Panc1 (cell line): ENCODE measurements around the gene KAT2A. TPM values are rescaled to one million over a fixed set of nuclear protein-coding genes. Genes with fewer than 3 reads are reported as not detected.

Experiments
- ATAC-seq: fragments of 200-7000 bp; cut with Tn5 transposase; 2 replicates; pipeline ENCODE4 v1.9.1; 2020; ENCODE audit warnings: mild to moderate bottlenecking, moderate library complexity
- BruUV-seq: library from RNA; stranded (reverse); fragments of 400-500 nt; replicated peaks from 2 replicates; lab custom pipeline; 2021; lab: Mats Ljungman, UMichigan
- CTCF ChIA-PET: fragments of 300-600 bp; sonication (Branson Sonifier 250); formaldehyde crosslinking; loops from one replicate; lab custom pipeline; 2022; ENCODE audit warnings: antibody characterized with exemption; lab: Charles Lee
- POLR2A ChIA-PET: fragments of 300-600 bp; sonication (Branson Sonifier 250); formaldehyde crosslinking; loops from one replicate; lab custom pipeline; 2022; ENCODE audit warnings: antibody characterized with exemption; lab: Charles Lee
- DNase-seq: peaks from one replicate; pipeline ENCODE4 v3.0.0-alpha.2; 2010; ENCODE audit warnings: low read depth, low spot score
- H3K27ac ChIP-seq: 2 replicates; pipeline ENCODE4 v1.5.1; 2011; ENCODE audit warnings: mild to moderate bottlenecking, low read length, inconsistent platforms
- H3K27me3 ChIP-seq: fragments of 200-500 bp; sonication (Bioruptor generic); 2 replicates; pipeline ENCODE4 v1.6.0; 2014; ENCODE audit warnings: low read length, inconsistent platforms; ENCODE audit not compliant: control insufficient read depth, insufficient read depth
- H3K36me3 ChIP-seq: fragments of 200-500 bp; sonication (Bioruptor generic); 2 replicates; pipeline ENCODE4 v1.5.1; 2014; ENCODE audit warnings: inconsistent platforms, mild to moderate bottlenecking, low read length, moderate library complexity; ENCODE audit not compliant: control insufficient read depth, insufficient read depth
- H3K4me1 ChIP-seq: 2 replicates; pipeline ENCODE4 v1.5.1; 2011; ENCODE audit warnings: inconsistent platforms, mild to moderate bottlenecking, low read length, moderate library complexity; ENCODE audit not compliant: control insufficient read depth, insufficient read depth
- H3K4me3 ChIP-seq, 2 experiments: 2 replicates each; pipeline ENCODE4 v1.5.1; 2011 to 2012; ENCODE audit warnings: low read depth in 2 of 2, low read length in 2 of 2, mild to moderate bottlenecking in 2 of 2, inconsistent platforms in 1 of 2, moderate library complexity in 1 of 2
- H3K9me3 ChIP-seq: fragments of 200-500 bp; sonication (Bioruptor generic); 2 replicates; pipeline ENCODE4 v1.5.1; 2014; ENCODE audit warnings: low read depth, mild to moderate bottlenecking, inconsistent platforms, low read length, moderate library complexity; ENCODE audit not compliant: control insufficient read depth, insufficient read depth
- POLR2AphosphoS5 ChIP-seq: IDR thresholded peaks from 2 replicates; pipeline ENCODE4 v1.6.1; 2012; ENCODE audit warnings: mild to moderate bottlenecking, low read depth, low read length, moderate library complexity
- SIN3A ChIP-seq: IDR thresholded peaks from 2 replicates; pipeline ENCODE4 v1.6.1; 2012; ENCODE audit warnings: low read depth, mild to moderate bottlenecking, low read length, moderate library complexity, borderline replicate concordance; ENCODE audit not compliant: insufficient read depth
- TCF7L2 ChIP-seq: IDR thresholded peaks from 2 replicates; pipeline ENCODE4 v1.6.1; 2011; ENCODE audit warnings: mild to moderate bottlenecking, low read depth, low read length, inconsistent platforms
- in situ Hi-C: cut with HindIII; loops from 2 replicates; pipeline ENCODE4 v1.10.0; 2016; ENCODE audit warnings: low sequenced_read_pairs, low pct_unique_long_range_greater_than_20kb
- intact Hi-C: fragments of 100-400 bp; cut with micrococcal nuclease; formaldehyde crosslinking; loops from one replicate; pipeline ENCODE4 v1.10.0; 2022; ENCODE audit not compliant: unreplicated experiment
- total RNA-seq: library from RNA; stranded (reverse); gene quantifications from one replicate; pipeline ENCODE4 v1.2.1, GENCODE V29; 2021; ENCODE audit not compliant: unreplicated experiment
- TF ChIP-seq, protein P1 (sequence below), 2 experiments: IDR thresholded peaks; 2 replicates each; pipeline ENCODE4 v1.6.1; 2011 to 2012; ENCODE audit warnings: low read depth in 2 of 2, control low read depth in 1 of 2, low read length in 1 of 2, mild to moderate bottlenecking in 1 of 2, moderate library complexity in 1 of 2; ENCODE audit not compliant: insufficient read depth in 1 of 2
- TF ChIP-seq, protein P2 (sequence below): fragments of 450-650 bp; IDR thresholded peaks from 2 replicates; pipeline ENCODE4 v1.5.1; 2017; ENCODE audit warnings: mild to moderate bottlenecking

KAT2A gene
- total RNA-seq, 1 experiment from 2014 or later, result 67.0 TPM

DNA sequence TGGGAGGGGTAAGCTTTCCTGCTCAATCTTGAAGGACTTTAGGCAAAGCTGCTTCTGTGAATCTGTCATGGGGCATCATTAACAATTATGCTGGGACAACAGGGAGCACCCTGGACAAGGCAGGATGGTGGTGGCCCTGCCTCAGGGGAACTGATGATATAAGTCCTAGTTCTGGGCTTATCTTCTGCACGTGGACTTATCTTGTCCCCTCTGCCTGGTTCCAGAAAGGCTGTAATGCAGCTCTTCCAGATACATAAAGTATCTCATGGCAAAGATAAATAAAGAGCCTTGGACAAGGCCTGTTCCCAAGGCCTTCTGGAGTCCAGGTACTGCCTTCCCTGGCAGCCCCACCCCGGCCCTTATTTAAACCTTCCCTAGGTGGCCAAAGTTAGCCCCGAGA, 16.9 kb downstream of the KAT2A start:
- no peaks in the 10 kb centered on the region for H3K9me3 ChIP-seq
- in situ Hi-C loops, result no loop called here
- no peak overlapping the region for H3K4me3 ChIP-seq
- POLR2A ChIA-PET, result no interaction called here
- ATAC-seq (no peak), DNase-seq (no peak)
- H3K27ac ChIP-seq, result no peak overlapping the region
- no peaks in the 10 kb centered on the region for H3K4me1 ChIP-seq
- no peaks in the 10 kb centered on the region for H3K36me3 ChIP-seq
- H3K27me3 ChIP-seq, result no peaks in the 10 kb centered on the region
- BruUV-seq, result no TSS peak
- intact Hi-C loops, result loop anchor here (5.0 kb wide), 1 partner anchor 77 kb away; no protein-coding TSS in a partner anchor
- TF ChIP-seq TCF7L2, result no peak
- TF ChIP-seq SIN3A, result no peak
- CTCF ChIA-PET, result interaction anchor here (0.5 kb wide), 1 partner anchor 210 kb away, joined by 4 read pairs; no protein-coding TSS in a partner anchor

DNA sequence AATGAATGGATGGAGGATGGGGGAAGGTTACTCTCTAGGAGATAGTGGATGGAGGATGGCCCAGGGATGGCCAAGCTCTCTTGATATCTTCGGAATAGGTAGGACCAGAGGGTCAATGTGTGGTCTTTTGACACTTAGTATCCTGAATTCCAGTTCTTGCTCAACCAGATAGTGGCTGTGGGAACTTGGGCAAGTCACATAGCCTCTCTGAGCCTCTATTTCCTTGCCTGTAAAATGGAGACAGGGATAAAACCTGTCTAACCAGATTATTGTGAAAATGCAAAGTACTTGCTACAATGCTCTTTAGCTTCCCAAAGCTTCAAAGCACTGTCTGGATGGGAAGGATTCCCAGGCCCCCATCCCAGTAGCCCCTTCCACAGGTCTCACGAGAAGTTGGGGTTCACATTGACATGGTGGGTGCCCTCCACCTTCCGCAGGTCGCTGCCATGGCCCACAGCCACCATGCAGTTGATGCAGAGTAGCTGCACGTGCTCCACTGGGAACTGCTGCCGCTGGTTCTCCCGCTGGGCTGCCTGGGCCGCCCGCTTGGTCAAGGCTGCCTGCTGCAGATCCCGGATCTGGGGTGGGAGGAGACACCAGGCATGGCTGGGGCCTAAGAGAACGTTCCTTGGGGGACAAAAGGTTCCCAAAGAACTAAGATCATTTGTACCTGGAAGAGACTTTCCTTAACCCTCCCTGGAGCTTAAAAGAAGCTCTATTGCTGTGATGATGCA, 17.8 kb downstream of the KAT2A start:
- intact Hi-C loops (loop anchor here (5.0 kb wide), 1 partner anchor 76 kb away; no protein-coding TSS in a partner anchor), in situ Hi-C loops (no loop called here)
- TF ChIP-seq TCF7L2 (no peak), SIN3A (no peak), POLR2AphosphoS5 (no peak)
- TF ChIP-seq, protein P1, sequence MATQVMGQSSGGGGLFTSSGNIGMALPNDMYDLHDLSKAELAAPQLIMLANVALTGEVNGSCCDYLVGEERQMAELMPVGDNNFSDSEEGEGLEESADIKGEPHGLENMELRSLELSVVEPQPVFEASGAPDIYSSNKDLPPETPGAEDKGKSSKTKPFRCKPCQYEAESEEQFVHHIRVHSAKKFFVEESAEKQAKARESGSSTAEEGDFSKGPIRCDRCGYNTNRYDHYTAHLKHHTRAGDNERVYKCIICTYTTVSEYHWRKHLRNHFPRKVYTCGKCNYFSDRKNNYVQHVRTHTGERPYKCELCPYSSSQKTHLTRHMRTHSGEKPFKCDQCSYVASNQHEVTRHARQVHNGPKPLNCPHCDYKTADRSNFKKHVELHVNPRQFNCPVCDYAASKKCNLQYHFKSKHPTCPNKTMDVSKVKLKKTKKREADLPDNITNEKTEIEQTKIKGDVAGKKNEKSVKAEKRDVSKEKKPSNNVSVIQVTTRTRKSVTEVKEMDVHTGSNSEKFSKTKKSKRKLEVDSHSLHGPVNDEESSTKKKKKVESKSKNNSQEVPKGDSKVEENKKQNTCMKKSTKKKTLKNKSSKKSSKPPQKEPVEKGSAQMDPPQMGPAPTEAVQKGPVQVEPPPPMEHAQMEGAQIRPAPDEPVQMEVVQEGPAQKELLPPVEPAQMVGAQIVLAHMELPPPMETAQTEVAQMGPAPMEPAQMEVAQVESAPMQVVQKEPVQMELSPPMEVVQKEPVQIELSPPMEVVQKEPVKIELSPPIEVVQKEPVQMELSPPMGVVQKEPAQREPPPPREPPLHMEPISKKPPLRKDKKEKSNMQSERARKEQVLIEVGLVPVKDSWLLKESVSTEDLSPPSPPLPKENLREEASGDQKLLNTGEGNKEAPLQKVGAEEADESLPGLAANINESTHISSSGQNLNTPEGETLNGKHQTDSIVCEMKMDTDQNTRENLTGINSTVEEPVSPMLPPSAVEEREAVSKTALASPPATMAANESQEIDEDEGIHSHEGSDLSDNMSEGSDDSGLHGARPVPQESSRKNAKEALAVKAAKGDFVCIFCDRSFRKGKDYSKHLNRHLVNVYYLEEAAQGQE (IDR thresholded peaks at IDR 0.05; ENCODE audit: insufficient read depth in 1 of 2, low read depth in 2 of 2, low read length in 1 of 2), result no peak
- TF ChIP-seq, protein P2, sequence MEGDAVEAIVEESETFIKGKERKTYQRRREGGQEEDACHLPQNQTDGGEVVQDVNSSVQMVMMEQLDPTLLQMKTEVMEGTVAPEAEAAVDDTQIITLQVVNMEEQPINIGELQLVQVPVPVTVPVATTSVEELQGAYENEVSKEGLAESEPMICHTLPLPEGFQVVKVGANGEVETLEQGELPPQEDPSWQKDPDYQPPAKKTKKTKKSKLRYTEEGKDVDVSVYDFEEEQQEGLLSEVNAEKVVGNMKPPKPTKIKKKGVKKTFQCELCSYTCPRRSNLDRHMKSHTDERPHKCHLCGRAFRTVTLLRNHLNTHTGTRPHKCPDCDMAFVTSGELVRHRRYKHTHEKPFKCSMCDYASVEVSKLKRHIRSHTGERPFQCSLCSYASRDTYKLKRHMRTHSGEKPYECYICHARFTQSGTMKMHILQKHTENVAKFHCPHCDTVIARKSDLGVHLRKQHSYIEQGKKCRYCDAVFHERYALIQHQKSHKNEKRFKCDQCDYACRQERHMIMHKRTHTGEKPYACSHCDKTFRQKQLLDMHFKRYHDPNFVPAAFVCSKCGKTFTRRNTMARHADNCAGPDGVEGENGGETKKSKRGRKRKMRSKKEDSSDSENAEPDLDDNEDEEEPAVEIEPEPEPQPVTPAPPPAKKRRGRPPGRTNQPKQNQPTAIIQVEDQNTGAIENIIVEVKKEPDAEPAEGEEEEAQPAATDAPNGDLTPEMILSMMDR, result no peak
- H3K9me3 ChIP-seq, result no peaks in the 10 kb centered on the region
- DNase-seq (no peak), ATAC-seq (no peak)
- no peaks in the 10 kb centered on the region for H3K4me1 ChIP-seq
- no peak overlapping the region for H3K4me3 ChIP-seq
- H3K27me3 ChIP-seq, result no peaks in the 10 kb centered on the region
- POLR2A ChIA-PET, result no interaction called here
- no peak overlapping the region for H3K27ac ChIP-seq
- no peaks in the 10 kb centered on the region for H3K36me3 ChIP-seq
- BruUV-seq, result no TSS peak
- CTCF ChIA-PET, result interaction anchor here (0.5 to 0.6 kb wide), 2 partner anchors 211 to 1366 kb away, joined by 4 read pairs; no protein-coding TSS in a partner anchor
